Immature natural killer cell (primary cell): Measurements from ENCODE around the gene PRR11. TPM values are rescaled to one million over a fixed set of nuclear protein-coding genes. Genes with fewer than 3 reads are reported as not detected.
"Not testable (repeated sequence)": the region's sequence is repeated elsewhere in the genome, so short reads cannot be mapped to it uniquely, and the experiment has no call there.

Experiments
- DNase-seq, 3 donors: peaks; one replicate each; pipeline ENCODE4 v3.0.0; 2022; ENCODE audit warnings: mixed read lengths in 1 of 3
- H3K27ac Mint-ChIP-seq, 6 donors: one replicate each; pipeline ENCODE4 v1.8.0; 2020; ENCODE audit warnings: mixed read lengths in 6 of 6, mild to moderate bottlenecking in 5 of 6, inconsistent platforms in 4 of 6, moderate library complexity in 3 of 6
- H3K27me3 Mint-ChIP-seq, 3 donors: one replicate each; pipeline ENCODE4 v1.8.0; 2020 to 2021; ENCODE audit warnings: low read depth in 3 of 3, mild to moderate bottlenecking in 3 of 3, mixed read lengths in 3 of 3, moderate library complexity in 3 of 3, inconsistent platforms in 1 of 3
- H3K36me3 Mint-ChIP-seq, 3 donors: one replicate each; pipeline ENCODE4 v1.8.0; 2020; ENCODE audit warnings: mixed read lengths in 3 of 3, inconsistent platforms in 2 of 3, mild to moderate bottlenecking in 2 of 3
- H3K4me1 Mint-ChIP-seq, 2 donors: one replicate each; pipeline ENCODE4 v1.8.0; 2020; ENCODE audit warnings: inconsistent platforms in 2 of 2, mild to moderate bottlenecking in 2 of 2, mixed read lengths in 2 of 2, moderate library complexity in 1 of 2
- H3K4me3 Mint-ChIP-seq, 5 donors: one replicate each; pipeline ENCODE4 v1.8.0; 2020; ENCODE audit warnings: mild to moderate bottlenecking in 5 of 5, mixed read lengths in 5 of 5, inconsistent platforms in 3 of 5, moderate library complexity in 3 of 5
- H3K9me3 Mint-ChIP-seq, 6 donors: one replicate each; pipeline ENCODE4 v1.8.0; 2020; ENCODE audit warnings: mild to moderate bottlenecking in 6 of 6, mixed read lengths in 6 of 6, inconsistent platforms in 4 of 6, moderate library complexity in 3 of 6
- polyA plus RNA-seq, 3 donors: library from polyadenylated mRNA; unstranded; fragments of 300-500 nt; fragmentation: Illumina TruSeq; gene quantifications; one replicate each; pipeline ENCODE4 v1.2.3, GENCODE V29; 2021

PRR11 gene
- polyA plus RNA-seq, 3 donors from 2014 or later = 0.76 to 1.2 TPM; not detected in 1

DNA sequence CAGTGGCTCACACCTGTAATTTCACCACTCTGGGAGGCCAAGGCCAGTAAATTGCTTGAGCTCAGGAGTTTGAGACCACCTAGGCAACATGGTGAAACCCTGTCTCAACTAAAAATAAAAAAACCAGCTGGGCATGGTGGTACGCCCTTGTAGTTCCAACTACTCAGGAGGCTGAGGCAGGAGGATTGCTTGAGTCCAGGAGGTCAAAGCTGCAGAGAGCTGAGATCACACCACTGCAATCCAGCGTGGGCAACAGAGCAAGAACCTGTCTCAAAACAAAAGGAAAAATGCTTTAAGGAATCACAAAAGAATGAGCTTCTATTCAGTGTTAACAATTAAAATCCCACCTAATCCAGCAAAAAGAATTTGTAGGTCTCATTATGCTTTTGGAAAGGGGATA lies 5.9 kb downstream of the PRR11 start:
- no peak for DNase-seq
- Mint-ChIP-seq H3K4me1 (peaks cover 0 to 8% of the 10 kb centered on the region in 2 donors), H3K36me3 (no peaks in the 10 kb centered on the region), H3K4me3 (no peak overlapping the region), H3K27ac (no peak overlapping the region), H3K9me3 (no peaks in the 10 kb centered on the region), H3K27me3 (no peaks in the 10 kb centered on the region)

GRCh38 chr17:59165933-59166342 lies 10.4 kb downstream of the PRR11 start:
- Mint-ChIP-seq H3K9me3 (no peaks in the 10 kb centered on the region), H3K36me3 (no peaks in the 10 kb centered on the region), H3K4me3 (no peak overlapping the region), H3K27me3 (peaks cover 0 to 5% (median 0%) of the 10 kb centered on the region in 3 donors), H3K27ac (peak overlapping the region in 2 of 6 donors; percentile 56 to 72), H3K4me1 (peaks cover 3 to 6% of the 10 kb centered on the region in 2 donors)
- DNase-seq = peak in 2 of 3 donors; percentile 16 to 27

- no peak for DNase-seq
- H3K9me3 Mint-ChIP-seq = no peaks in the 10 kb centered on the region
Observed at GRCh38 chr17:59167571-59168001, 12.0 kb downstream of the PRR11 start.

GRCh38 chr17:59172436-59173004 lies 17.0 kb downstream of the PRR11 start:
- peaks cover 0 to 9% (median 0%) of the 10 kb centered on the region in 3 donors for H3K36me3 Mint-ChIP-seq
- H3K4me3 Mint-ChIP-seq = no peak overlapping the region
- no peak for DNase-seq
- no peaks in the 10 kb centered on the region for H3K9me3 Mint-ChIP-seq
- H3K27ac Mint-ChIP-seq = no peak overlapping the region
- H3K4me1 Mint-ChIP-seq = peaks cover 3 to 6% of the 10 kb centered on the region in 2 donors
- peaks cover 0 to 5% (median 0%) of the 10 kb centered on the region in 3 donors for H3K27me3 Mint-ChIP-seq

More at GRCh38 chr17:59167571-59168001, 12.0 kb downstream of the PRR11 start:
- no peak overlapping the region for H3K27ac Mint-ChIP-seq
- H3K27me3 Mint-ChIP-seq = peaks cover 0 to 5% (median 0%) of the 10 kb centered on the region in 3 donors
- peaks cover 3 to 6% of the 10 kb centered on the region in 2 donors for H3K4me1 Mint-ChIP-seq
- no peaks in the 10 kb centered on the region for H3K36me3 Mint-ChIP-seq
- no peak overlapping the region for H3K4me3 Mint-ChIP-seq

DNA sequence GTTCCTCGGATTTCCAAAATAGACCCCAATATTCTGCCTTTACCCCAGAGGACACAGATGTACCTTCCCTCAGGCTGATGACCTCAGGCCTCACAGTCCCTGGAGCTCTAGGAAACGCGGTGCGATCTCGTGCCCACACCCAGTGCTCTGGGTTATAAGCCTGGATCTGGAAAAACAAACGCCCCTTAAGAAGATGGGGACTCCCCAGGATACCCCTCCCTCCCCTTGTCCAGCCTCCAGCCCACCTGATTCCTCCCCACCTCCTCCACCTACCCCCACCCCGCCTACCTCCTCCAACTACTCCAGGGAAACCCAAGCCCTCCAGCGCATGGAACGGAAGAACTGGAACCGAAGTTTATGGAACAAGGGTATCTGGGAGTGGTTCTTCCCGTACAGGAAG lies 19.1 kb downstream of the PRR11 start:
- DNase-seq = no peak
- Mint-ChIP-seq H3K4me1 (peaks cover 3 to 6% of the 10 kb centered on the region in 2 donors), H3K4me3 (no peak overlapping the region), H3K27me3 (peaks cover 0 to 4% (median 0%) of the 10 kb centered on the region in 3 donors), H3K36me3 (peaks cover 0 to 9% (median 0%) of the 10 kb centered on the region in 3 donors), H3K27ac (no peak overlapping the region), H3K9me3 (no peaks in the 10 kb centered on the region)

GRCh38 chr17:59175076-59175475 lies 19.5 kb downstream of the PRR11 start:
- Mint-ChIP-seq H3K36me3 (peaks cover 0 to 9% (median 0%) of the 10 kb centered on the region in 3 donors), H3K4me3 (no peak overlapping the region), H3K9me3 (no peaks in the 10 kb centered on the region), H3K27me3 (peaks cover 0 to 4% (median 0%) of the 10 kb centered on the region in 3 donors), H3K27ac (no peak overlapping the region), H3K4me1 (peaks cover 3 to 6% of the 10 kb centered on the region in 2 donors)
- no peak for DNase-seq

- peaks cover 0 to 6% (median 0%) of the 10 kb centered on the region in 3 donors for H3K36me3 Mint-ChIP-seq
- no peaks in the 10 kb centered on the region for H3K27me3 Mint-ChIP-seq
- no peaks in the 10 kb centered on the region for H3K9me3 Mint-ChIP-seq
- H3K27ac Mint-ChIP-seq = peak overlapping the region in 1 of 6 donors; percentile 58
- no peaks in the 10 kb centered on the region for H3K4me1 Mint-ChIP-seq
- no peak for DNase-seq
- H3K4me3 Mint-ChIP-seq = no peak overlapping the region
Observed at GRCh38 chr17:59178266-59178985, 22.9 kb downstream of the PRR11 start.

- not testable (repeated sequence) for H3K4me3 Mint-ChIP-seq, H3K9me3 Mint-ChIP-seq, H3K27me3 Mint-ChIP-seq, DNase-seq, H3K36me3 Mint-ChIP-seq, H3K27ac Mint-ChIP-seq, H3K4me1 Mint-ChIP-seq
Observed at GRCh38 chr17:59179601-59180000, 24.1 kb downstream of the PRR11 start.

GRCh38 chr17:59180626-59181025 lies 25.1 kb downstream of the PRR11 start:
- Mint-ChIP-seq H3K27ac (no peak overlapping the region), H3K4me1 (no peaks in the 10 kb centered on the region), H3K36me3 (no peaks in the 10 kb centered on the region), H3K27me3 (no peaks in the 10 kb centered on the region), H3K4me3 (no peak overlapping the region), H3K9me3 (no peaks in the 10 kb centered on the region)
- no peak for DNase-seq

- H3K36me3 Mint-ChIP-seq = no peaks in the 10 kb centered on the region
- no peak for DNase-seq
- H3K4me3 Mint-ChIP-seq = no peak overlapping the region
- H3K27ac Mint-ChIP-seq = no peak overlapping the region
- H3K27me3 Mint-ChIP-seq = no peaks in the 10 kb centered on the region
- no peaks in the 10 kb centered on the region for H3K4me1 Mint-ChIP-seq
- no peaks in the 10 kb centered on the region for H3K9me3 Mint-ChIP-seq
Observed at GRCh38 chr17:59181481-59181880, 25.9 kb downstream of the PRR11 start.

DNA sequence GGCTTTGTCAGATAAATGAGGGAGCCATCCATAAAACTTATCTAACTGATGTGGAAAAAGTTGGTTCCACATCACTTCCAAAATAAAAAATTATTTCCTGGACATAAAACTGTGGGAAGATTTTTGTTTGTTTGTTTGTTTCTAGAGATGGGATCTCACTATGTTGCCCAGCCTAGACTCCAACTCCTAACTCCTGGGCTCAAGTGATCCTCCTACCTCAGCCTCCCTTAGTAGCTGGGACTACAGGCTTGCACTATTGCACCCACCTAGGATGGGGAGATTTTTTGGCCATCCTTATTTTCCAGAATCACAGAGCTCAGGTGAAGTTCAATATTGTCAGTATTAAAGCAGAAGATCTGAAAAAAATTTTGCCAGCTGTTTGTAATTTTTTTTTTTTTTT lies 30.5 kb downstream of the PRR11 start:
- Mint-ChIP-seq H3K4me1 (no peaks in the 10 kb centered on the region), H3K27me3 (no peaks in the 10 kb centered on the region), H3K36me3 (no peaks in the 10 kb centered on the region), H3K27ac (no peak overlapping the region), H3K4me3 (no peak overlapping the region), H3K9me3 (no peaks in the 10 kb centered on the region)
- no peak for DNase-seq

GRCh38 chr17:59186850-59187249 lies 31.3 kb downstream of the PRR11 start:
- Mint-ChIP-seq H3K4me3 (no peak overlapping the region), H3K36me3 (no peaks in the 10 kb centered on the region), H3K4me1 (no peaks in the 10 kb centered on the region), H3K27ac (no peak overlapping the region), H3K9me3 (no peaks in the 10 kb centered on the region), H3K27me3 (no peaks in the 10 kb centered on the region)
- no peak for DNase-seq

DNA sequence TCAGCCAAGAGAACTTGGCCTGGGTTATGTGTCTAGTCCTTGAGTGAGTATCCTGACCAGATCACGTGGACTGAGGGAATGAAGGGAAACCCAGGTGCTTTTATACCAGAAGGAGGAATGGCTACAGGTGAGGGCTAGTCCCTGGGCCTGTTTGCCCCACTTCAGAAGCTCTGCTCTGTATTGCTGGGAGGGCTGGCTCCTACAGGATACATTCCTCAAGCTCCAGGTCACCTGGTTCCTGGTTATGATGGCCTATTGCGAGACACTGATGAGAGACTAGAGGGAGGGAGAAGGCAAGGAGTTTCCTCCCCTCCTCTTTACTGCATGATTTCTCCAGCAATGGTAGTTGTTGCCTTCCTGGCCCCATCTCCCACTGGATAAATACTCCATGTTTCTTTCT lies 35.3 kb downstream of the PRR11 start:
- Mint-ChIP-seq H3K27me3 (no peaks in the 10 kb centered on the region), H3K4me3 (no peak overlapping the region), H3K4me1 (no peaks in the 10 kb centered on the region), H3K27ac (no peak overlapping the region), H3K9me3 (no peaks in the 10 kb centered on the region), H3K36me3 (no peaks in the 10 kb centered on the region)
- DNase-seq = no peak

- Mint-ChIP-seq H3K36me3 (no peaks in the 10 kb centered on the region), H3K27me3 (peaks cover 0 to 2% (median 0%) of the 10 kb centered on the region in 3 donors), H3K4me3 (no peak overlapping the region), H3K9me3 (no peaks in the 10 kb centered on the region), H3K4me1 (no peaks in the 10 kb centered on the region), H3K27ac (no peak overlapping the region)
- DNase-seq = no peak
Observed at GRCh38 chr17:59193336-59193862, 37.9 kb downstream of the PRR11 start.
